ENCODE measurements around the gene IVNS1ABP.
"Not testable (repeated sequence)": the region's sequence is repeated elsewhere in the genome, so short reads cannot be mapped to it uniquely, and the experiment has no call there.

The IVNS1ABP gene

GRCh38 chr1:185337246-185337645 lies 20.2 kb upstream of the IVNS1ABP start:
- in situ Hi-C loops (cut with MboI; ENCODE audit: low pct_unique_long_range_greater_than_20kb, low sequenced_read_pairs, unreplicated experiment) = no loop called here
- TF ChIP-seq, protein P1, sequence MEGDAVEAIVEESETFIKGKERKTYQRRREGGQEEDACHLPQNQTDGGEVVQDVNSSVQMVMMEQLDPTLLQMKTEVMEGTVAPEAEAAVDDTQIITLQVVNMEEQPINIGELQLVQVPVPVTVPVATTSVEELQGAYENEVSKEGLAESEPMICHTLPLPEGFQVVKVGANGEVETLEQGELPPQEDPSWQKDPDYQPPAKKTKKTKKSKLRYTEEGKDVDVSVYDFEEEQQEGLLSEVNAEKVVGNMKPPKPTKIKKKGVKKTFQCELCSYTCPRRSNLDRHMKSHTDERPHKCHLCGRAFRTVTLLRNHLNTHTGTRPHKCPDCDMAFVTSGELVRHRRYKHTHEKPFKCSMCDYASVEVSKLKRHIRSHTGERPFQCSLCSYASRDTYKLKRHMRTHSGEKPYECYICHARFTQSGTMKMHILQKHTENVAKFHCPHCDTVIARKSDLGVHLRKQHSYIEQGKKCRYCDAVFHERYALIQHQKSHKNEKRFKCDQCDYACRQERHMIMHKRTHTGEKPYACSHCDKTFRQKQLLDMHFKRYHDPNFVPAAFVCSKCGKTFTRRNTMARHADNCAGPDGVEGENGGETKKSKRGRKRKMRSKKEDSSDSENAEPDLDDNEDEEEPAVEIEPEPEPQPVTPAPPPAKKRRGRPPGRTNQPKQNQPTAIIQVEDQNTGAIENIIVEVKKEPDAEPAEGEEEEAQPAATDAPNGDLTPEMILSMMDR (IDR thresholded peaks at IDR 0.05; ENCODE audit: extremely low read depth, insufficient read depth, missing control alignments) = no peak
- DNase-seq (ENCODE audit: low spot score) = no peak

DNA sequence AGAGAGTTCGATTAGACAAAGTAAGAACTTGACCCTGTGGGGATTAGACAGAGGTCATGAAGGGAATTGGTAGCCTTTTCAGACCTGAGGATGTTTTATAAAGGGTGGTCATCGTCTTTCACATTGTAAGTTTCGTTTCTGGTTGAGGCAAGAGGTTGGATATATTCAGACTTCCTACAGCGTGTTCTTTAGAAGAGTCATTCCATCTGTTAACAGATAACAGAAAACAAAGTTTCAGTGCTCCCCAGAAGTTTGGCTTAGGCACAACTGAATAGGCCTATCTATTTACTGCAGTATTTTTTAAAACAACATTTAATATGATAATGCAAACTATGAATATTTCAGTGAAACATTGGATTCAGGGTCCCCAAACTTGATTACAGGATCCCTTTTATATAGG lies 17.1 kb upstream of the IVNS1ABP start:
- TF ChIP-seq, protein P1 (IDR thresholded peaks at IDR 0.05; ENCODE audit: extremely low read depth, insufficient read depth, missing control alignments) = no peak
- DNase-seq (ENCODE audit: low spot score) = no peak
- in situ Hi-C loops (cut with MboI; ENCODE audit: low pct_unique_long_range_greater_than_20kb, low sequenced_read_pairs, unreplicated experiment) = no loop called here

DNA sequence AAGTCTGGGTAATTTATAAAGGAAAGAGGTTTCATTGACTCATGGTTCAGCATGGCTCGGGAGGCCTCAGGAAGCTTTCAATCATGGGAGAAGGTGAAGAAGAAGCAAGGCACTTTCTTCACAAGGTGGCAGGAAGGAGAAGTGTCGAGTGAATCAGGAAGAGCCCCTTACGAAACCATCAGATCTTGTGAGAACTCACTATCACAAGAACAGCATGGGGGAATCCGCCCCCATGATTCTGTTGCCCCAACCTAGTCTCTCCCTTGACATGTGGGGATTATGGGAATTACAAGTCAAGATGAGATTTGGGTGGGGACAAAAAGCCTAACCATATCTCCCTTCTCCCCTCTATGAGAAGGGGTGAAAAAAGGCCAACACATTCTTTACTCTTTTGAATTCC lies 11.2 kb upstream of the IVNS1ABP start:
- no peak for DNase-seq (ENCODE audit: low spot score)
- in situ Hi-C loops (cut with MboI; ENCODE audit: low pct_unique_long_range_greater_than_20kb, low sequenced_read_pairs, unreplicated experiment) = no loop called here
- TF ChIP-seq, protein P1 (IDR thresholded peaks at IDR 0.05; ENCODE audit: extremely low read depth, insufficient read depth, missing control alignments) = no peak

DNA sequence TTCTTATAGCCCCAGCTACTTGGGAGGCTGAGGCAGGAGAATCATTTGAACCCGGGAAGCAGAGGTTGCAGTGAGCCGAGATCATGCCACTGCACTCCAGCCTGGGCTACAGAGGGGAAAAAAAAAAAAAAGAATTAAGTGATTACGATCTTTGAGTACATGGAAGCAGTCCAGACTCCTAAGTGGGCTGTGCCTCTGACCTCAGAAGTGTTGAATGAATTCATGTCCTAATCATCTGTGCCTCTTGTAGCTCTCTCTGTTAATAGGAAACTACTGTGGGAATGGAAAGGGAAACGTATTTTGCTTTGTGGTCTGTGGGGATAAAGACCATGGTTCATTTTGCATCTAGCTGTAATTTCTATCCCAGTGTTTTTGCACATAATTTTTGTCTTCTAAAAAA lies 8.4 kb upstream of the IVNS1ABP start:
- in situ Hi-C loops (cut with MboI; ENCODE audit: low pct_unique_long_range_greater_than_20kb, low sequenced_read_pairs, unreplicated experiment) = no loop called here
- DNase-seq (ENCODE audit: low spot score) = no peak
- TF ChIP-seq, protein P1 (IDR thresholded peaks at IDR 0.05; ENCODE audit: extremely low read depth, insufficient read depth, missing control alignments) = no peak

GRCh38 chr1:185324118-185324517 lies 7.1 kb upstream of the IVNS1ABP start:
- in situ Hi-C loops (cut with MboI; ENCODE audit: low pct_unique_long_range_greater_than_20kb, low sequenced_read_pairs, unreplicated experiment) = no loop called here
- no peak for DNase-seq (ENCODE audit: low spot score)
- TF ChIP-seq, protein P1 (IDR thresholded peaks at IDR 0.05; ENCODE audit: extremely low read depth, insufficient read depth, missing control alignments) = no peak

GRCh38 chr1:185322636-185323035 lies 5.6 kb upstream of the IVNS1ABP start:
- TF ChIP-seq, protein P1 (IDR thresholded peaks at IDR 0.05; ENCODE audit: extremely low read depth, insufficient read depth, missing control alignments) = no peak
- DNase-seq (ENCODE audit: low spot score) = no peak
- in situ Hi-C loops (cut with MboI; ENCODE audit: low pct_unique_long_range_greater_than_20kb, low sequenced_read_pairs, unreplicated experiment) = no loop called here

DNA sequence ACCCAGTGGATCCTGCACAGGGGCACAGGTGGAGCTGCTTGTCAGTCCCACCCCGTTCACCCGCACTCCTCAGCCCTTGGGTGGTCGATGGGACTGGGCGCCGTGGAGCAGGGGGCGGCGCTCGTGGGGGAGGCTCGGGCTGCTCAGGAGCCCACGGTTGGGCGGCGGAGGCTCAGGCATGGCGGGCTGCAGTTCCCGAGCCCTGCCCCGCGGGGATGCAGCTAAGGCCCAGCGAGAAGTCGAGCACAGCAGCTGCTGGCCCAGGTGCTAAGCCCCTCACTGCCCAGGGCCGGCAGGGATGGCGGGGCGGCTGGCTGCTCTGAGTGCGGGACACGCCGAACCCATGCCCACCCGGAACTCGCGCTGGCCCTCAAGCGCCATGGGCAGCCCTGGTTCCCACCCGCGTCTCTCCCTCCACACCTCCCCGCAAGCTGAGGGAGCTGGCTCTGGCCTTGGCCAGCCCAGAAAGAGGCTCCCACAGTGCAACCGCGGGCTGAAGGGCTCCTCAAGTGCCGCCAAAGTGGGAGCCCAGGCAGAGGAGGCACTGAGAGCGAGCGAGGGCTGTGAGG lies 4.7 kb upstream of the IVNS1ABP start:
- in situ Hi-C loops (cut with MboI; ENCODE audit: low pct_unique_long_range_greater_than_20kb, low sequenced_read_pairs, unreplicated experiment); DNase-seq (ENCODE audit: low spot score): not testable (repeated sequence)

DNA sequence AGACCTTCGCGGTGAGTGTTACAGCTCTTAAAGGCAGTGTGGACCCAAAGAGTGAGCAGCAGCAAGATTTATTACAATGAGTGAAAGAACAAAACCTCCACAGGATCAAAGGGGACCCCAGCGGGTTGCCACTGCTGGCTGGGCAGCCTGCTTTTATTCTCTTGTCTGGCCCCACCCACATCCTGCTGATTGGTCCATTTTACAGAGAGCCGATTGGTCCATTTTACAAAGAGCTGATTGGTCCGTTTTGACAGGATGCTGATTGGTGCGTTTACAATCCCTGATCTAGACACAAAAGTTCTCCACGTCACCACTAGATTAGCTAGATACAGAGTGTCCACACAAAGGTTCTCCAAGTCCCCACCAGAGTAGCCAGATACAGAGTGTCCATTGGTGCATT lies 4.1 kb upstream of the IVNS1ABP start:
- DNase-seq (ENCODE audit: low spot score); in situ Hi-C loops (cut with MboI; ENCODE audit: low pct_unique_long_range_greater_than_20kb, low sequenced_read_pairs, unreplicated experiment): not testable (repeated sequence)
